NCI-H1417 treated with DMSO at 0.1 percent for 48 hours (cell line): Measurements from ENCODE around the gene ACSBG1.

Experiments used
- DNase-seq: peaks from one replicate; lab custom pipeline; 2025; lab: John Stamatoyannopoulos, UW

The ACSBG1 gene, protein sequence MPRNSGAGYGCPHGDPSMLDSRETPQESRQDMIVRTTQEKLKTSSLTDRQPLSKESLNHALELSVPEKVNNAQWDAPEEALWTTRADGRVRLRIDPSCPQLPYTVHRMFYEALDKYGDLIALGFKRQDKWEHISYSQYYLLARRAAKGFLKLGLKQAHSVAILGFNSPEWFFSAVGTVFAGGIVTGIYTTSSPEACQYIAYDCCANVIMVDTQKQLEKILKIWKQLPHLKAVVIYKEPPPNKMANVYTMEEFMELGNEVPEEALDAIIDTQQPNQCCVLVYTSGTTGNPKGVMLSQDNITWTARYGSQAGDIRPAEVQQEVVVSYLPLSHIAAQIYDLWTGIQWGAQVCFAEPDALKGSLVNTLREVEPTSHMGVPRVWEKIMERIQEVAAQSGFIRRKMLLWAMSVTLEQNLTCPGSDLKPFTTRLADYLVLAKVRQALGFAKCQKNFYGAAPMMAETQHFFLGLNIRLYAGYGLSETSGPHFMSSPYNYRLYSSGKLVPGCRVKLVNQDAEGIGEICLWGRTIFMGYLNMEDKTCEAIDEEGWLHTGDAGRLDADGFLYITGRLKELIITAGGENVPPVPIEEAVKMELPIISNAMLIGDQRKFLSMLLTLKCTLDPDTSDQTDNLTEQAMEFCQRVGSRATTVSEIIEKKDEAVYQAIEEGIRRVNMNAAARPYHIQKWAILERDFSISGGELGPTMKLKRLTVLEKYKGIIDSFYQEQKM

DNA sequence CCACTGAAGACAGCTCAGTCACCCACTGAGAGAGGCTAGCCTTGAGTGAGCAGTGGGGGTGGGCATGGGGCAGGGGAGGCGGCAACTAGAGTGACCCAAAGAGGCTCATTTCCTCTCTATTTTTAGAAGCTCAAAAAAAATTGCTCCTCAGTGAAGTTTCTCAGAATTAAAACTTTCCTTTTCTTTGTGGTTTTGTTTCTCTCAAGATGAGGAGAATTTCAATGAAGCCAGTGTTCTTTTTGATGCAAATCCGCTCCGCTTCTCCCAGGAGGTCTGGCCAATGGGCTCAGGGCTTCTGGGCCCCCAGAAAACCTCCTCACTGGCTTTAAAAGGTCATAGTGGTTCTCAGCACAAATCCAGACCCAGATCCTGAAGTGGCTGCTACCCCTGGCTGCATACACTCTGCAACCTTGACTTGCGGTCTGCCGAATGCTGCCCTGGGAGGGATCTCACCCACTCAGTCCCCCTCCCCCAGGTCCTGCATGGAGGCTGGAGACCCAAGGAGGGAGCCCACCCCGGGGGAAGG lies at the start of gene ACSBG1:
ACSBG1 (minus strand) TSS at position 51 of the 526 bp plus-strand sequence. CDS start 64 bp downstream, outside the sequence.
- no peak for DNase-seq

- no peak for DNase-seq
Measured at GRCh38 chr15:78282324-78282723, 48.0 kb upstream of the ACSBG1 start.

- DNase-seq = no peak
Measured at GRCh38 chr15:78280319-78281072, 46.1 kb upstream of the ACSBG1 start.

DNA sequence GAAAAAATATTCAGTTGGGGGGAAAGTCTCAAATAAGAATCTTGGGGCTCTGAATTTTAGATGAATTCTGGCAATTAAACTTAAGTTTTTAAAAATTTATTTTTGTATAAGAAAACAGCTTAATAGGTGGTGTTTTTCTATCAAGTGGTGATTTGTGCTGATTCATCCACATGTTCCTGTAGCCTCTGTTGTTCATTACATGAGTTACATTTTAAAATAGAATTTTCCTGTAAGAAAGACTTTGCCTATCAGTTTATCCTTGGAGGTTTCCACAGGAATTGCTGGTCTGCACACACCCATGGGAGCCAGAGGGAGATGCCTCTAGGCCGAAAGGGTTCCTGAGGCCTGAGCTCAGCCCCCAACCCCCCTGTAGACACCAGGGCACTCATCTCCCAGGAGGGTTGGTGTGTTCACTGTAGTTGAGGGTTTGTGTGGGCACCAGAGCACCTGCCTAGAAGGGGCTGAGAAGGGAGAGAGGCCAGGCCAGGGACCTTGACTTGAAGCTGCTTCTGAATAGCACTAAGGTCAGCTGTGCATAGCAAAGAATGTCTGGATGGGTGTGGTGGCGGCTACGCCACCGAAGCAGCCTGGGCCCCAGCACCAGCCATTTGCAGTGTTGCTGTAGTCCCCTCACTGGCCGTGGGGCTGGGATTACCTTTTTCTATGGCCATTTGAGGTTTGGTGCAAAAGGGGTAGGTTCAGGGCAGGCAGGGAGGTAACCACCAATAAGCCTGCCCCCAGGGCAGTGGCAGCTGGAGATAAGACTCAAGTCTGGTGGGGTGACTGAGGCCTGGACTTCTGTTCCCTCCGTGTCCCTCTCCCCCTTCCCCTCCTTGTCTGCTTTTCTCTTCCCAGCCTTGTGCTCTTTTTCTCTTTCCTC lies 41.9 kb upstream of the ACSBG1 start:
- no peak for DNase-seq

GRCh38 chr15:78274994-78275393 lies 40.6 kb upstream of the ACSBG1 start:
- no peak for DNase-seq

DNA sequence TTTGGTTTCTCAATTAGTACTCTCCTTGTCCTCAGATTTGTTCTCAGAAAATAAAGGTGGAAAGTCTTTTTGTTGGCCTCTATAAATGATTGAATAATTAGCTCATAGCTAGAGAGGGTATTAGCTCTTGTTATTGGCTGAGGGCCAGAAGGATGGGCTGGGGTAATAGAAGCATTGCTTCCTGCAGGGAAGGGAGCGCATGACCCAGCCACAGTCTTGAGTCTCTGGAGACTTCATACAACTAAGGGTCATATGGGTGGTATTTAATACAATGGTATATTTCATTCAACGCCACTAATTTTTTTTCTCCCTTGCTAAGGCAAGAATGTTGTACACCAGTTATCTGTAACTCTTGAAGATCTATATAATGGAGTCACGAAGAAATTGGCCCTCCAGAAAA lies 38.4 kb upstream of the ACSBG1 start:
- DNase-seq = no peak

- no peak for DNase-seq
Measured at GRCh38 chr15:78272316-78272715, 38.0 kb upstream of the ACSBG1 start.

DNA sequence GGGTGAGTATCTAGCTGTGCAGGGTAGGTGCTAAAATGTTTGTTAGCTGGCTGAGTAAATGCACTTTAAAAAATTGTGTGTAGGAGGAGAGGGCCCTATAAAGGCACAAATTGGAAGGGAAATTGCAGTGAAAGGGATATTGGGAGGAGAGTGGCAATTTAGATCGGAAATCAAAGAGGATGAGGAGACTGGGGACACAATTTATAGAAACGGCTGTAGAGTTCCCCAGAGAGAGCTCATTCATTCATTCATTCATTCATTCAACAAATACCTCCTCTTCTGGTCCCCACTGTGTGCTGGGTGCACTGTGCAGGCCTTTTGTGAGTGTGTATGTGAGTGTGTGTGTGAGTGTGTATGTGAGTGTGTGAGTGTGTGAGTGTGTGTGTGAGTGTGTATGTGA lies 32.4 kb upstream of the ACSBG1 start:
- no peak for DNase-seq

GRCh38 chr15:78266229-78266628 lies 31.9 kb upstream of the ACSBG1 start:
- no peak for DNase-seq

DNA sequence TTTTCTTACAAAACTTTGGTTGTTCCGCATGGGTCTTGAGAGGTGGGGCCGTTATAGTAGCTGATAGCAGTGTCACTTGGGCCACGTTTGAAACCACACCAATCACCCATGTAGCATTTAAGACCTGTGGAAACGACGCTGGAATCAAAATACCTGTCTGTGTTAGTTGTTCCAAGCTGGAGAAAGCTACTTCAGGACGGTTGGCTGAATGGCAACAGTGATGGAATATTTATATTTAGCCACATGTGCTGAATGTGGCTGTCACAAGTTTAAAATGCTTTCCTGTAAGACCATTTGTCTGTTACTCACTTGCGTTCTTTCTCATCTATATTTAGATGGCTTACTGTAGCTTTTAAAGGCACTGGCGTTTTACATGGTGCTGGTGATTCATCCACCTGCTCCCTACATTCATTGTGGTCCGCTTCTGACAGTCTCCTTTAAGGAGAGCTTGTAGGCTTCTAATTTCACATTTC lies 31.4 kb upstream of the ACSBG1 start:
- DNase-seq = no peak

DNA sequence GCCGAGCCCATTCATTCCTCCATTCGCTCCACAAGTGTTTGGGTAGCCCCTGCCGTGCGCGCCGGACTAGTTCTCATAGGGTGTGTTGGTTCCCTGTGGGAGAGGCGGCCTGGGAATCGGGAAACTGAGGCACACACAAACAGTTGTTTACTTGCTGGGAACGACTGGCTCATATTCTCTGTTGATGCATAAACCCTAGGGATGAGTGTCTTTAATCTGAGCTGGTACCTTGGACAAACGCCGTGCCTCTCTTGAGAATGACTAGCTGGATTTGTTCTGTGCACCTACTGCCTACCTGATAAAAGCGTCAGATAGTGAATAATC lies 30.7 kb upstream of the ACSBG1 start:
- DNase-seq = no peak

- DNase-seq = no peak
Measured at GRCh38 chr15:78264304-78265136, 30.2 kb upstream of the ACSBG1 start, which contains the start of gene DNAJA4. Gene DNAJA4, plus strand, starts transcription at chr15:78264562. Its CDS starts 202 bp downstream, at chr15:78264764.

DNA sequence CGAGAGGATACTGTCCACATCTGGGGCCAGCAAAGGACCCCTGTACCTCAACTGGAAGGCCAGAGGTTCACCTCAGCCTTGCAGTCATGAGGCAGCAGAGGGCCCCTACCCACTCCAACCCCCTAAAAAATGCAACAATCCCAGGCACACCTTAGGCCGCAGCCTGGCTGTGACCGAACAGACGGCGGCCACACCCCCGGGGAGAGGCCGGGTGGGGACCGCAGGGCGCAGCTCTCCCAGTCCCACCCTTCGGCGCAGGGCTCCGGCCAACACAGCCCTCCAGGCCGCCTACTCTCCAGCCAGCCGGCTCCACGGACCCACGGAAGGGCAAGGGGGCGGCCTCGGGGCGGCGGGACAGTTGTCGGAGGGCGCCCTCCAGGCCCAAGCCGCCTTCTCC lies 29.5 kb upstream of the ACSBG1 start:
- DNase-seq = no peak

GRCh38 chr15:78263351-78263781 lies 29.0 kb upstream of the ACSBG1 start:
- DNase-seq = no peak

DNA sequence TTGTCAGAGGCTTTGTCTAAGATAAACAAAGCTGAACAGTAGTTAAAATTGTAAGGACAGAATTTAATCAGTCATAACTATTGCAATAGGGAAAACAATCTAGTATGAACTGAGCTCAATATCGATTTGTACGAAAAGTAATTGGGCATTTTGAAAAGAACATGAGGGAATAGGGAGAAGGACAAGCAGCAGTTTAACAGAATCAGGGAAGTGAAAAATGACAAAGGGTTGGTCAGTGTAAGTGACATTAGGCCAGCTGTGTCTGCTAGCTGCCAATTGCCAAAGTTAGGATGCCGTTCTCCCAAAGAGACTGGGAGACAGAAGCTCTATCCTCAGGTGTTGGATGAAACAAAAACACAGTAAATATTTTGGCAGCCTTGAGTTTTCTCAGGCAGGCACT lies 26.7 kb upstream of the ACSBG1 start:
- DNase-seq = no peak

GRCh38 chr15:78260489-78260888 lies 26.1 kb upstream of the ACSBG1 start:
- DNase-seq = no peak

DNA sequence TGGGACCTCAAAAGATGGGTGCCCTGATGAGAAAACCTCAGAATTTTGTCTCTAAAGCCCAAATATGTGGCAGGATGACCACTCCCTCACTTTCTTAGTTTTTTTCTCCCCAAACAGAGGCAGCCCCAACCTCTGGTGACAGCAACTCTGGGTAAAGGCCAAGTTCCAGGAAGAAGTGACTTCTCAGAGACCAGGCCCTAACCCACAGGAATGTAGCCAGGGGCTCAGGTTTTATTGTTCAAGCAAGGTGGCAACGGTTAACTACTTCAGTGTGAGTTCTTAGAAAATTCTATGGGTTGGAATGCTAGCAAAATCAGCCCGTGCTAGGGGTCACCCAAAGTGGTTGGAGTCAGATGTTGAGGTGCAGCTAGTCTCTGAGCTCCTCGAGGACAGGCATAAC lies 24.9 kb upstream of the ACSBG1 start:
- no peak for DNase-seq

GRCh38 chr15:78257681-78258080 lies 23.3 kb upstream of the ACSBG1 start:
- DNase-seq = no peak

DNA sequence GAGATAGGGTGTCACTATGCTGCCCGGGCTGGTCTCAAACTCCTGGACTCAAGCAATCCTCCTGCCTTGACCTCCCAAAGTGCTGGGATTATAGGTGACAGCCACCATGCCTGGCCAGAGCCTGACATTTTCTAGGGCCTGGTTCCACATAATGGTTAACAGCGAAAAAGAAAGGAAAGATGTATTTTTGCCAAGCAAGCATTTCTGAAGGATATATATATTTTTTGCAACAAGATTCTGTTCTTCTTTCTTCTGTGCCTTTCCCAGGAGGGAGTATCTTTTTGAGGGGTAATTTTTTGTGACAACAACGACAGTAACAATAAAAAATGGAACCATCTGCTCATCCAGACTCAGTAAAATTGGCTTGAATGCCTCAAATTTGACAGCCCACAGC lies 21.7 kb upstream of the ACSBG1 start:
- no peak for DNase-seq

DNA sequence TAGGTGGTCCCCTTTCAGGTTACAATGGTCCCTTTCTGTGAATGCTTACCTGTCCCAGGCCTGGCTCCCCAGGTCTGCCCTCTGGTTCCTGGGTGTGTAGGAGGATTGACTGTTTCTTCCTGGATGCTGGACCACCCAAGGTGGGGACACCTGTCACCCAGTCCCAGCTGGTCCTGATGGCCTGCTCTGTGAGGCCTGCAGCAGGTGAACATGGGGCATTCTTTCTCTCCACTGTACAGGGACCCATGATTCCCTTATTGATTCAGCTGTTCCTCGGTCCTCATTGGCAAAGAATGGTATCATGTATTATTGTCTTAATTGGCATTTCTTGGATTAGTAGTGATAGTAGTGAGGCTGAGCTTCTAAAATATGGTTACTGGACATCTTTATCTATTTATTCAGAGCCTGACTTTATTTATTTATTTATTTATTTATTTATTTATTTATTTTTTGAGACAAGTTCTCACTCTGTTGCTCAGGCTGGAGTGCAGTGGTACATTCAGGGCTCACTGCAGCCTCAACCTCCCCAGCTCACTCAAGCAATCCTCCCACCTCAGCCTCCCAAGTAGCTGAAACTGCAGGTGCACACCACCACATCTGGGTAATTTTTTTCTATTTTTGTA lies 21.2 kb upstream of the ACSBG1 start:
- DNase-seq = no peak
